Hepatic stellate cell (primary cell): Measurements from ENCODE around the gene EML2.
"Not testable (repeated sequence)": the region's sequence is repeated elsewhere in the genome, so short reads cannot be mapped to it uniquely, and the experiment has no call there.

ENCODE experiments used
- DNase-seq: peaks from one replicate; pipeline ENCODE4 v3.0.0; 2011; ENCODE audit warnings: low spot score

The EML2 gene

GRCh38 chr19:45615795-45616703 is 23.1 kb downstream of the EML2 start:
- DNase-seq, result peak; percentile 68

- DNase-seq, result not testable (repeated sequence)
These were observed 24.1 kb downstream of the EML2 start for GRCh38 chr19:45615056-45615455.

- DNase-seq, result peak; percentile 94
These were observed 25.1 kb downstream of the EML2 start for GRCh38 chr19:45613926-45614725.

- no peak for DNase-seq
These were observed 30.2 kb downstream of the EML2 start for GRCh38 chr19:45608948-45609347.

GRCh38 chr19:45607071-45608029 is 31.8 kb downstream of the EML2 start:
- peak; percentile 76 for DNase-seq

- no peak for DNase-seq
These were observed 37.4 kb downstream of the EML2 start, which contains the start of gene GPR4 for GRCh38 chr19:45601524-45602374. TSS of gene GPR4 (minus strand) at chr19:45602212. CDS start at chr19:45591866, 10,346 bp downstream.

- no peak for DNase-seq
These were observed 38.1 kb downstream of the EML2 start for GRCh38 chr19:45601115-45601514.

GRCh38 chr19:45600340-45600885 is 38.8 kb downstream of the EML2 start:
- no peak for DNase-seq

- no peak for DNase-seq
These were observed 39.9 kb downstream of the EML2 start for GRCh38 chr19:45599286-45599685.

GRCh38 chr19:45598267-45599001 is 40.8 kb downstream of the EML2 start:
- DNase-seq, result no peak

- no peak for DNase-seq
These were observed 41.6 kb downstream of the EML2 start for GRCh38 chr19:45597425-45598111.

GRCh38 chr19:45595814-45596213 is 43.4 kb downstream of the EML2 start:
- DNase-seq, result peak; percentile 60

GRCh38 chr19:45593520-45593919 is 45.7 kb downstream of the EML2 start:
- no peak for DNase-seq

GRCh38 chr19:45592366-45592765 is 46.8 kb downstream of the EML2 start:
- no peak for DNase-seq

GRCh38 chr19:45591638-45592005 is 47.6 kb downstream of the EML2 start:
- no peak for DNase-seq

GRCh38 chr19:45591004-45591637 is 48.1 kb downstream of the EML2 start:
- no peak for DNase-seq

GRCh38 chr19:45590300-45591003 is 48.7 kb downstream of the EML2 start:
- DNase-seq, result no peak

GRCh38 chr19:45589768-45590167 is 49.4 kb downstream of the EML2 start:
- DNase-seq, result no peak
